Pancreas (tissue), 10 donors: Measurements from ENCODE around the gene DGKG. TPM values are rescaled to one million over a fixed set of nuclear protein-coding genes. Genes with fewer than 3 reads are reported as not detected.

Experiments
- ATAC-seq, 4 donors: fragments of 200-7000 bp; cut with Tn5 transposase; one replicate each; pipeline versions ENCODE4 v1.8.0 to v1.9.1; 2020; ENCODE audit warnings: mild to moderate bottlenecking in 4 of 4, moderate library complexity in 4 of 4
- DNase-seq, 6 donors: peaks; one replicate each; pipeline ENCODE4 v3.0.0-alpha.2; 2020
- FAIRE-seq: peaks from 2 replicates; lab custom pipeline; 2012; peaks lifted over from hg19 to GRCh38; lab: Jason Lieb, UNC
- H3K27ac ChIP-seq, 4 donors: fragments of 200-600 bp; sonication (generic); 1 replicate in 3 of 4; 2 replicates in 1 of 4; pipeline versions ENCODE4 v1.5.0 to v1.8.0; 2020
- H3K27me3 ChIP-seq, 4 donors: fragments of 200-600 bp; one replicate each; pipeline ENCODE4 v1.8.0; 2021
- H3K36me3 ChIP-seq, 3 donors: fragments of 200-600 bp; sonication (generic) in 1 of 3; one replicate each; pipeline versions ENCODE4 v1.5.0 to v1.8.0; 2020 to 2021
- H3K4me1 ChIP-seq, 3 donors: fragments of 200-600 bp; one replicate each; pipeline ENCODE4 v1.8.0; 2021
- H3K4me3 ChIP-seq, 4 donors: fragments of 200-600 bp; sonication (generic) in 2 of 4; one replicate each; pipeline versions ENCODE4 v1.5.0 to v1.8.0; 2020 to 2021
- H3K9me3 ChIP-seq, 4 donors: fragments of 200-600 bp; one replicate each; pipeline ENCODE4 v1.8.0; 2021
- CTCF ChIP-seq, 4 donors: fragments of 200-600 bp; sonication (generic) in 3 of 4; IDR thresholded peaks; one replicate each; pipeline versions ENCODE4 v1.5.0 to v1.8.0; 2021; ENCODE audit warnings: antibody characterized with exemption in 4 of 4
- WGBS, 2 donors: extraction: QIAGEN DNeasy Blood & Tissue Kit; methylation state at CpG; one replicate each; pipeline ENCODE4 v1.1.7; 2013; 5-methylcytosine and 5-hydroxymethylcytosine counted together
- intact Hi-C, 3 donors: fragments of 100-400 bp; cut with DNase I; formaldehyde crosslinking; loops; one replicate each; pipeline versions ENCODE4 v1.11.1 to v1.14.2; 2022
- polyA plus RNA-seq, 2 donors: library from polyadenylated mRNA; stranded (reverse); fragments of 200-250 nt; gene quantifications; one replicate each; pipeline ENCODE4 v1.2.3, GENCODE V29; 2013
- total RNA-seq, 6 donors: library from RNA; stranded (reverse); fragmentation: NEBNext Ultra II Directional in 4 of 6; extraction: Animal tissue kit (Norgen Biotek cat#: 25700) in 4 of 6; gene quantifications; one replicate each; pipeline versions ENCODE4 v1.2.1 to v1.2.4, GENCODE V29; 2021 to 2023
- donor health status: healthy with polysubstance abuse.
- donor health status: DM: no; HTN: no; CAD: no; lungs with moderate emphysema.
- donor health status: DM: no; HTN: no; CAD: no.
- donor health status: control.
- donor health status: control.
- donor health status: Bipolar disorder and iron deficiency.
- donor health status: DM: yes; HTN: yes; CAD: no.
- donor health status: DM: no; HTN: no; CAD: no.
- donor health status: DM: no; HTN: no; CAD: no.
- donor health status: DM: yes; HTN: yes; CAD: no.

The DGKG gene
- total and polyA plus RNA-seq, 8 donors: 0.16 to 2.0 (median 0.88) TPM

GRCh38 chr3:186400662-186401061 is 38.6 kb upstream of the DGKG start:
- FAIRE-seq: no peak
- ATAC-seq: no peak
- Histone ChIP-seq H3K36me3 (no peaks in the 10 kb centered on the region), H3K4me1 (no peaks in the 10 kb centered on the region), H3K27ac (no peak overlapping the region), H3K9me3 (no peaks in the 10 kb centered on the region), H3K27me3 (no peaks in the 10 kb centered on the region), H3K4me3 (no peak overlapping the region)
- TF ChIP-seq CTCF (IDR thresholded peaks at IDR 0.05): no peak
- DNase-seq: no peak
- intact Hi-C loops: no loop called here

DNA sequence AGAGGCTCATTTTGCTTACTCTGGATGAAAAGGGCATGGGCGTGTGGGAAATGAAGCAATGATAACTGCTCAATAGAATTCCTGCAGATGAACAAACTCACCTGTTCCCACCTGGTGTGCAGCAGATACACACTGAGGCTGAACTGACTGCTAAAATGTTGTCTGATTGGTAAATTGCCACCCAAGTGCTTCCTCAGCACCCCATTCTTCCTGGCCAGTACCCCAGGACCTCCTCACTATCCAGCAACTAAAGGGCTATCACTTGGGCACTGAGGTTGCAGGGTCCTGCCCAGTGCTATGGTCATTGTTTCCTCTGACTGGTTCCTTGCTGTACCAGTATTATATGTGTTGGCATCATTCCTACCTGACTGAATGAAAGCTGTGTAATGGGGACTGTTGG is 38.0 kb upstream of the DGKG start:
- ATAC-seq (no peak), DNase-seq (no peak), FAIRE-seq (no peak)
- Histone ChIP-seq H3K4me3 (no peak overlapping the region), H3K4me1 (no peaks in the 10 kb centered on the region), H3K36me3 (no peaks in the 10 kb centered on the region), H3K27me3 (no peaks in the 10 kb centered on the region), H3K27ac (no peak overlapping the region), H3K9me3 (no peaks in the 10 kb centered on the region)
- no peak for TF ChIP-seq CTCF (IDR thresholded peaks at IDR 0.05)
- intact Hi-C loops: no loop called here
- 67 to 76% methylated on average over 1 of the region's 1 CpG for WGBS, 2 donors

- H3K4me1 ChIP-seq: no peaks in the 10 kb centered on the region
- no peak for FAIRE-seq
- intact Hi-C loops: no loop called here
- no peak overlapping the region for H3K27ac ChIP-seq
- no peaks in the 10 kb centered on the region for H3K27me3 ChIP-seq
- no peak for ATAC-seq
- WGBS, 2 donors: 85 to 90% methylated on average over 4 of the region's 4 CpGs
- no peaks in the 10 kb centered on the region for H3K36me3 ChIP-seq
- DNase-seq: no peak
- H3K4me3 ChIP-seq: no peak overlapping the region
- H3K9me3 ChIP-seq: no peaks in the 10 kb centered on the region
- TF ChIP-seq CTCF (IDR thresholded peaks at IDR 0.05): no peak
These were observed 32.7 kb upstream of the DGKG start for GRCh38 chr3:186394566-186395217.

DNA sequence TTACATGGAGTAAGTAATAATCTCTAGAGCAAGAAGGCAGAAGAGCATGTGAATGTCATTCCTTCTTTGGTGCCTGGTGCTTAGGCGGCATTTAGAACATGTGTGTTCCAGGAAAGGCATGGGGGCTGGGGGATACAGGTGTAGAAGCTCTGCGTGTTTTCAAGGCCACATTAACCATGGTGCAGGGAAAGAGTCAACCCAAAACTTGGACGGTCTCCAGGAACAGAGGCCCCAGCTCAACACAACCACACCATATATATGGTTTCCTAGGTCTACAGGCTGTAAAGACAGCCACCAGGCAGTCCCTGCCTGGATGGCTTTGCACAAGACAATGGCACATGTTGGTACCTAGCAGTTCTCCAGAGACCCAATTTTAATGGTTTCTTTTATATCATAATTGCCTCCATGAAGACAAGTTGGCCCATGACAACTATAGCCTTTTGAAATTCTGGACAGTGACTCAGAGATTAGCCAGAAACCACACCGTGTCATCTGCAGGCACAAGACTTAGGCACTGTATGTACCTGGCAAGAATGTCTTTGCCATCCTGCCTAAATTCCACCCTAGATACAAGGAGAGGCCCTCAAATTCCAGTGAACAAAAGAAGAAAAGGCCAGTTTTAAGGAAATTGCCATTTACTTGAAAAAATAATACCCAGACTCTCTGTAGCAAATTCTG is 25.0 kb upstream of the DGKG start:
- Histone ChIP-seq H3K27me3 (no peaks in the 10 kb centered on the region), H3K4me1 (peaks cover 0 to 4% (median 4%) of the 10 kb centered on the region in 3 donors), H3K36me3 (no peaks in the 10 kb centered on the region), H3K9me3 (no peaks in the 10 kb centered on the region), H3K27ac (no peak overlapping the region), H3K4me3 (no peak overlapping the region)
- no peak for ATAC-seq
- no peak for TF ChIP-seq CTCF (IDR thresholded peaks at IDR 0.05)
- no peak for FAIRE-seq
- intact Hi-C loops: no loop called here
- DNase-seq: no peak
- 74 to 78% methylated on average over 4 of the region's 4 CpGs for WGBS, 2 donors
